Sigmoid colon (tissue), 4 donors: Measurements from ENCODE around the gene HBG1.

ENCODE experiments used
- EP300 ChIP-seq, 4 donors: sonication (generic); formaldehyde crosslinking; IDR thresholded peaks; one replicate each; pipeline ENCODE4 v1.6.1; 2017; ENCODE audit warnings: antibody characterized with exemption in 4 of 4
- POLR2A ChIP-seq, 2 donors: fragments of 450-650 bp; IDR thresholded peaks; one replicate each; pipeline ENCODE4 v1.6.1; 2016; ENCODE audit warnings: antibody characterized with exemption in 2 of 2, mild to moderate bottlenecking in 2 of 2, moderate library complexity in 2 of 2
- POLR2AphosphoS5 ChIP-seq, 4 donors: sonication (generic); formaldehyde crosslinking; IDR thresholded peaks; one replicate each; pipeline ENCODE4 v1.6.1; 2017; ENCODE audit warnings: antibody characterized with exemption in 4 of 4
- TF ChIP-seq, protein P1 (sequence below), 4 experiments: fragments of 450-650 bp in 3 of 4; fragments of 200-600 bp in 1 of 4; IDR thresholded peaks; one replicate each; pipeline ENCODE4 v1.5.1; 2016 to 2019; ENCODE audit warnings: antibody characterized with exemption in 4 of 4, mild to moderate bottlenecking in 3 of 4, moderate library complexity in 2 of 4

DNA sequence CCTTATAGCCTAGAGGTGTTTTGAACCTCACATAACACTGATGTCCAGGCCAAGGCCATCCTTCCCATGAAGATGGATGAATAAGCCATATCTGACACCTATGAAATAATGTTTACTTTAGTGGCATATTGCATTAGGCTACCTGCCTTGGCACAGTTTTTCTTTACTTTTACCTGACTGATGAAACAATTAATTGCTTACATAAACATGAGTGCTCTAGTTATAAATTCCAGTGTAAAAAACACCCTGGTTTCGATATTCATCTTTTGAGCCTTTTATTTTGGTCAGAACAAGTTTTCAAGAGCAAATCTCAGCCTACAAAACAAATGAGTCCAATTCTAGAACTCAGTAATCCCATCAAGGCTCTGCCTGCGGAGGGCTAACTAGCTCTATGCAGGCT is 27.0 kb upstream of the HBG1 start:
- TF ChIP-seq, protein P1, sequence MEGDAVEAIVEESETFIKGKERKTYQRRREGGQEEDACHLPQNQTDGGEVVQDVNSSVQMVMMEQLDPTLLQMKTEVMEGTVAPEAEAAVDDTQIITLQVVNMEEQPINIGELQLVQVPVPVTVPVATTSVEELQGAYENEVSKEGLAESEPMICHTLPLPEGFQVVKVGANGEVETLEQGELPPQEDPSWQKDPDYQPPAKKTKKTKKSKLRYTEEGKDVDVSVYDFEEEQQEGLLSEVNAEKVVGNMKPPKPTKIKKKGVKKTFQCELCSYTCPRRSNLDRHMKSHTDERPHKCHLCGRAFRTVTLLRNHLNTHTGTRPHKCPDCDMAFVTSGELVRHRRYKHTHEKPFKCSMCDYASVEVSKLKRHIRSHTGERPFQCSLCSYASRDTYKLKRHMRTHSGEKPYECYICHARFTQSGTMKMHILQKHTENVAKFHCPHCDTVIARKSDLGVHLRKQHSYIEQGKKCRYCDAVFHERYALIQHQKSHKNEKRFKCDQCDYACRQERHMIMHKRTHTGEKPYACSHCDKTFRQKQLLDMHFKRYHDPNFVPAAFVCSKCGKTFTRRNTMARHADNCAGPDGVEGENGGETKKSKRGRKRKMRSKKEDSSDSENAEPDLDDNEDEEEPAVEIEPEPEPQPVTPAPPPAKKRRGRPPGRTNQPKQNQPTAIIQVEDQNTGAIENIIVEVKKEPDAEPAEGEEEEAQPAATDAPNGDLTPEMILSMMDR (IDR thresholded peaks at IDR 0.05): no peak
- TF ChIP-seq POLR2A (IDR thresholded peaks at IDR 0.05): no peak
- TF ChIP-seq EP300 (IDR thresholded peaks at IDR 0.05): no peak
- TF ChIP-seq POLR2AphosphoS5 (IDR thresholded peaks at IDR 0.05): no peak
